GM12875 (cell line): ENCODE measurements around the gene CGB1.

Experiments used
- H3K4me3 ChIP-seq: one replicate; pipeline ENCODE4 v1.5.1; 2011; ENCODE audit warnings: low read depth, low read length, control low read depth
- CTCF ChIP-seq: IDR thresholded peaks from 2 replicates; pipeline ENCODE4 v1.5.1; 2011; ENCODE audit warnings: low read depth, mild to moderate bottlenecking, control low read depth, inconsistent platforms, low read length, moderate library complexity, borderline replicate concordance; ENCODE audit not compliant: insufficient read depth

Gene CGB1

GRCh38 chr19:48991011-48991609 is 45.6 kb downstream of the CGB1 start:
- H3K4me3 ChIP-seq: no peak overlapping the region
- no peak for TF ChIP-seq CTCF

GRCh38 chr19:48990400-48990799 is 46.3 kb downstream of the CGB1 start:
- H3K4me3 ChIP-seq: no peak overlapping the region
- no peak for TF ChIP-seq CTCF

- no peak overlapping the region for H3K4me3 ChIP-seq
- no peak for TF ChIP-seq CTCF
Measured at GRCh38 chr19:48989701-48990291, 46.9 kb downstream of the CGB1 start.

- H3K4me3 ChIP-seq: no peak overlapping the region
- TF ChIP-seq CTCF: no peak
Measured at GRCh38 chr19:48988860-48989259, 47.8 kb downstream of the CGB1 start.

GRCh38 chr19:48988286-48988685 is 48.4 kb downstream of the CGB1 start:
- H3K4me3 ChIP-seq: no peak overlapping the region
- no peak for TF ChIP-seq CTCF

- no peak for TF ChIP-seq CTCF
- no peak overlapping the region for H3K4me3 ChIP-seq
Measured at GRCh38 chr19:48987323-48987722, 49.4 kb downstream of the CGB1 start.

GRCh38 chr19:48986211-48986610 is 50.5 kb downstream of the CGB1 start:
- no peak for TF ChIP-seq CTCF
- H3K4me3 ChIP-seq: no peak overlapping the region
